ENCODE measurements around the gene CNGA1.

Gene CNGA1

GRCh38 chr4:48046059-48046458 lies 29.6 kb upstream of the CNGA1 start:
- H3K4me1 ChIP-seq (ENCODE audit: control insufficient read depth, insufficient read depth, low read length): no peaks in the 10 kb centered on the region
- H3K36me3 ChIP-seq (ENCODE audit: control insufficient read depth in 2 of 2, insufficient read depth in 1 of 2, low read length in 2 of 2): no peaks in the 10 kb centered on the region
- no peaks in the 10 kb centered on the region for H3K9me3 ChIP-seq (ENCODE audit: control insufficient read depth, insufficient read depth, low read depth, low read length)
- ChIA-PET POLR2A (no interaction called here), CTCF (interaction anchor here (1.3 kb wide), 1 partner anchor 12 kb away, joined by 3 read pairs; no protein-coding TSS in a partner anchor)
- no peak overlapping the region for H3K27ac ChIP-seq (ENCODE audit: extremely low read depth, low read depth, low read length)
- TF ChIP-seq ZNF416 (tag by site-specific recombination; IDR thresholded peaks at IDR 0.05) (no peak), YY2 (tag by site-specific recombination; IDR thresholded peaks at IDR 0.05) (no peak), SP3 (tag by site-specific recombination; IDR thresholded peaks at IDR 0.05) (no peak), EGR2 (tag by site-specific recombination; IDR thresholded peaks at IDR 0.05; ENCODE audit: low read depth) (no peak), ZNF776 (tag by site-specific recombination; IDR thresholded peaks at IDR 0.05; ENCODE audit: borderline replicate concordance) (no peak), ZNF175 (tag by site-specific recombination; IDR thresholded peaks at IDR 0.05) (no peak), KLF7 (tag by site-specific recombination; IDR thresholded peaks at IDR 0.05; ENCODE audit: borderline replicate concordance) (no peak), ZNF239 (tag by site-specific recombination; IDR thresholded peaks at IDR 0.05) (no peak), ZNF610 (tag by site-specific recombination; IDR thresholded peaks at IDR 0.05; ENCODE audit: borderline replicate concordance) (no peak), SP7 (tag by site-specific recombination; IDR thresholded peaks at IDR 0.05) (no peak), ZNF626 (tag by site-specific recombination; IDR thresholded peaks at IDR 0.05) (no peak), ZNF664 (tag by site-specific recombination; IDR thresholded peaks at IDR 0.05) (no peak), ZNF138 (tag by site-specific recombination; IDR thresholded peaks at IDR 0.05; ENCODE audit: borderline replicate concordance) (no peak), PRDM6 (tag by site-specific recombination; IDR thresholded peaks at IDR 0.05) (no peak), ZNF791 (tag by site-specific recombination; IDR thresholded peaks at IDR 0.05) (no peak)
- TF ChIP-seq, protein P1, sequence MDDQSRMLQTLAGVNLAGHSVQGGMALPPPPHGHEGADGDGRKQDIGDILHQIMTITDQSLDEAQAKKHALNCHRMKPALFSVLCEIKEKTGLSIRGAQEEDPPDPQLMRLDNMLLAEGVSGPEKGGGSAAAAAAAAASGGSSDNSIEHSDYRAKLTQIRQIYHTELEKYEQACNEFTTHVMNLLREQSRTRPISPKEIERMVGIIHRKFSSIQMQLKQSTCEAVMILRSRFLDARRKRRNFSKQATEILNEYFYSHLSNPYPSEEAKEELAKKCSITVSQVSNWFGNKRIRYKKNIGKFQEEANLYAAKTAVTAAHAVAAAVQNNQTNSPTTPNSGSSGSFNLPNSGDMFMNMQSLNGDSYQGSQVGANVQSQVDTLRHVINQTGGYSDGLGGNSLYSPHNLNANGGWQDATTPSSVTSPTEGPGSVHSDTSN (CRISPR knock-in tag; IDR thresholded peaks at IDR 0.05): no peak
- no peak overlapping the region for H3K4me3 ChIP-seq (ENCODE audit: low read depth, low read length)

- TF ChIP-seq ZBTB8A (tag by site-specific recombination; IDR thresholded peaks at IDR 0.05) (no peak), ZNF24 (tag by site-specific recombination; IDR thresholded peaks at IDR 0.05) (no peak), ZNF138 (tag by site-specific recombination; IDR thresholded peaks at IDR 0.05; ENCODE audit: borderline replicate concordance) (no peak), TCF7L2 (IDR thresholded peaks at IDR 0.05; ENCODE audit: borderline replicate concordance, low read depth, low read length) (no peak), ZNF292 (tag by site-specific recombination; IDR thresholded peaks at IDR 0.05; ENCODE audit: borderline replicate concordance, low read depth) (no peak), ZNF362 (tag by site-specific recombination; IDR thresholded peaks at IDR 0.05) (no peak), ZNF843 (tag by site-specific recombination; IDR thresholded peaks at IDR 0.05) (no peak), ZNF112 (tag by site-specific recombination; IDR thresholded peaks at IDR 0.05) (no peak), ZNF529 (tag by site-specific recombination; IDR thresholded peaks at IDR 0.05; ENCODE audit: insufficient replicate concordance) (no peak), ZNF416 (tag by site-specific recombination; IDR thresholded peaks at IDR 0.05) (no peak), ZNF692 (tag by site-specific recombination; IDR thresholded peaks at IDR 0.05) (no peak)
- TF ChIP-seq, protein P2, sequence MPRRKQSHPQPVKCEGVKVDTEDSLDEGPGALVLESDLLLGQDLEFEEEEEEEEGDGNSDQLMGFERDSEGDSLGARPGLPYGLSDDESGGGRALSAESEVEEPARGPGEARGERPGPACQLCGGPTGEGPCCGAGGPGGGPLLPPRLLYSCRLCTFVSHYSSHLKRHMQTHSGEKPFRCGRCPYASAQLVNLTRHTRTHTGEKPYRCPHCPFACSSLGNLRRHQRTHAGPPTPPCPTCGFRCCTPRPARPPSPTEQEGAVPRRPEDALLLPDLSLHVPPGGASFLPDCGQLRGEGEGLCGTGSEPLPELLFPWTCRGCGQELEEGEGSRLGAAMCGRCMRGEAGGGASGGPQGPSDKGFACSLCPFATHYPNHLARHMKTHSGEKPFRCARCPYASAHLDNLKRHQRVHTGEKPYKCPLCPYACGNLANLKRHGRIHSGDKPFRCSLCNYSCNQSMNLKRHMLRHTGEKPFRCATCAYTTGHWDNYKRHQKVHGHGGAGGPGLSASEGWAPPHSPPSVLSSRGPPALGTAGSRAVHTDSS (tag by site-specific recombination; IDR thresholded peaks at IDR 0.05): no peak
- Histone ChIP-seq H3K36me3 (ENCODE audit: control insufficient read depth in 2 of 2, insufficient read depth in 1 of 2, low read length in 2 of 2) (no peaks in the 10 kb centered on the region), H3K27ac (ENCODE audit: extremely low read depth, low read depth, low read length) (no peak overlapping the region), H3K9me3 (ENCODE audit: control insufficient read depth, insufficient read depth, low read depth, low read length) (no peaks in the 10 kb centered on the region), H3K4me3 (ENCODE audit: low read depth, low read length) (no peak overlapping the region), H3K4me1 (ENCODE audit: control insufficient read depth, insufficient read depth, low read length) (no peaks in the 10 kb centered on the region)
- CTCF ChIA-PET: no interaction called here
- POLR2A ChIA-PET: no interaction called here
These were observed 27.8 kb upstream of the CNGA1 start for GRCh38 chr4:48044298-48044697.

Data from HEK293 (cell line).